Measurements from ENCODE around the gene PRDM16. TPM values are rescaled to one million over a fixed set of nuclear protein-coding genes. Genes with fewer than 3 reads are reported as not detected.

The PRDM16 gene
- total and polyA plus RNA-seq, 2 of the 8 experiments (the other 6 are each of a cell fraction or from before 2014, with no cell fraction given) = 0.39 to 0.43 TPM

DNA sequence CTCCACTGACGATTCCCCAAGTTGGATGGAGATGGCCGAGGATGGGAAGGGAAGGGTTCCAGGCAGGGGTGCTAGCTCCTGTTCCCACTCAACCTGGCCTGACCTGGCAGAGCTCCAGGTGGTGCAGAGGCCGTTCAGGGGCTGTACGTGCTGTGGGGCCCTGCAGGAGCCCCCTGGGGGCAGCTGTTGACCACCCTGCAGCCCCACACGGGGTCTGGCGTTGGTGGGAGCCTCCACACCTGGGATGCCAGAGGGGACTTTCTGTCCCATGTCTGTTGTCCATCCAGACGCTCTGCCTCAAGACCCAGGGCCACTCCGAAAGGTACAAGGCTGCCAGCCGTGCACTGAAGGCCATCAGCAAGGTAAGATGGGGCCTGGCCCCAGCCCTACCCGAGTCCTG, 405.4 kb downstream of the PRDM16 start:
- 69% methylated on average over 4 of the region's 10 CpGs; no CpG with 5 or more reads in 1 of the 2 experiments for WGBS, 2 experiments (ENCODE audit: extremely low coverage in 1 of 2, insufficient coverage in 1 of 2, insufficient read length in 1 of 2, insufficient replicate concordance in 2 of 2, low coverage in 1 of 2, low lambda C conversion rate in 2 of 2, missing lambda C conversion rate in 1 of 2)
- Histone ChIP-seq H2AFZ (ENCODE audit: low read length) (no peak overlapping the region), H3K36me3 (ENCODE audit: control insufficient read depth in 2 of 4, insufficient read depth in 4 of 4, low read length in 3 of 4) (peaks cover 0 to 17% (median 7%) of the 10 kb centered on the region in 4 experiments; a peak in 5 of 8 replicates), H2AK5ac (ENCODE audit: low read depth, low read length) (no peak overlapping the region), H3K4ac (replicated peaks; ENCODE audit: insufficient read length, low read depth, low read length) (no peak overlapping the region), H2BK20ac (ENCODE audit: low read length) (no peak overlapping the region), H3K23ac (ENCODE audit: insufficient read length) (no peak overlapping the region), H4K8ac (ENCODE audit: extremely low read depth, insufficient read depth, low read length) (no peak overlapping the region), H2BK15ac (ENCODE audit: low read length) (no peak overlapping the region), H2BK120ac (replicated peaks; ENCODE audit: low read depth, low read length) (no peak overlapping the region), H4K91ac (replicated peaks; ENCODE audit: insufficient read length, low read length) (no peak overlapping the region), H3K27ac (ENCODE audit: low read depth, low read length) (no peak overlapping the region), H3K79me2 (ENCODE audit: control insufficient read depth in 1 of 2, insufficient read depth in 2 of 2, low read length in 2 of 2) (no peaks in the 10 kb centered on the region), H3K27me3 (replicated peaks in 1 of 4; ENCODE audit: control insufficient read depth in 3 of 4, extremely low read depth in 1 of 4, insufficient read depth in 3 of 4, low read length in 3 of 4) (no peaks in the 10 kb centered on the region), H3K9me3 (ENCODE audit: insufficient read depth in 2 of 2, low read depth in 1 of 2, low read length in 1 of 2) (no peaks in the 10 kb centered on the region), H3K23me2 (ENCODE audit: low read depth, low read length) (peaks cover 5% of the 10 kb centered on the region; the same call in 1 of the 2 replicates), H3K4me1 (replicated peaks in 1 of 4; ENCODE audit: control insufficient read depth in 3 of 4, insufficient read depth in 4 of 4, low read length in 3 of 4) (peaks cover 0 to 22% (median 16%) of the 10 kb centered on the region in 4 experiments; a peak in 6 of 7 replicates), H2BK12ac (ENCODE audit: low read depth, low read length) (no peak overlapping the region), H3K9ac (replicated peaks in 1 of 4; ENCODE audit: extremely low read depth in 1 of 4, low read depth in 3 of 4, low read length in 3 of 4) (no peak overlapping the region), H2BK5ac (ENCODE audit: low read depth, low read length) (no peak overlapping the region), H3K4me2 (ENCODE audit: insufficient read depth in 1 of 2, low read depth in 2 of 2, low read length in 2 of 2) (no peak overlapping the region), H3K56ac (replicated peaks; ENCODE audit: insufficient read length, low read depth, low read length) (no peak overlapping the region), H3K4me3 (ENCODE audit: extremely low read depth in 1 of 4, insufficient read depth in 2 of 4, low read depth in 3 of 4, low read length in 4 of 4) (no peak overlapping the region), H4K20me1 (replicated peaks in 1 of 2; ENCODE audit: control insufficient read depth in 1 of 2, insufficient read depth in 2 of 2, low read length in 2 of 2) (peaks cover 2 to 13% of the 10 kb centered on the region in 2 experiments), H3K79me1 (ENCODE audit: low read depth, low read length) (no peaks in the 10 kb centered on the region; the same call in 1 of the 2 replicates), H3K14ac (ENCODE audit: insufficient read length) (no peak overlapping the region), H3K18ac (ENCODE audit: extremely low read depth, low read length) (no peak overlapping the region), H4K5ac (ENCODE audit: insufficient read length, low read depth, low read length) (no peak overlapping the region)
- CTCF ChIA-PET (ENCODE audit: partially characterized antibody) = interaction anchor here (0.8 to 1.4 kb wide), 3 partner anchors 9 to 1057 kb away, joined by 3 to 5 read pairs (median 3); no protein-coding TSS in a partner anchor
- DNase-seq (ENCODE audit: low read depth in 1 of 2, low spot score in 2 of 2) (no peak), FAIRE-seq (no peak)
- POLR2A ChIA-PET (ENCODE audit: partially characterized antibody) = interaction anchor here (3.7 kb wide), 1 partner anchor 20 kb away, joined by 26 read pairs; the partner anchor contains the start of gene ARHGEF16
- TF ChIP-seq CTBP2 (IDR thresholded peaks at IDR 0.05; ENCODE audit: borderline replicate concordance, insufficient read depth, insufficient read length, low read length) (no peak), TBP (IDR thresholded peaks at IDR 0.05; ENCODE audit: low read depth, low read length) (no peak), SIRT6 (IDR thresholded peaks at IDR 0.05; ENCODE audit: low read length) (no peak), RAD21 (IDR thresholded peaks at IDR 0.05 in 1 of 2, conservative IDR thresholded peaks at IDR 0.05 in 1 of 2; ENCODE audit: low read depth in 2 of 2, low read length in 2 of 2) (no peak), SAP30 (IDR thresholded peaks at IDR 0.05; ENCODE audit: insufficient read depth, insufficient replicate concordance, low read length) (no peak), ASH2L (IDR thresholded peaks at IDR 0.05; ENCODE audit: low read length) (no peak), SP1 (IDR thresholded peaks at IDR 0.05; ENCODE audit: low read depth, low read length) (no peak)
- TF ChIP-seq, protein P1, sequence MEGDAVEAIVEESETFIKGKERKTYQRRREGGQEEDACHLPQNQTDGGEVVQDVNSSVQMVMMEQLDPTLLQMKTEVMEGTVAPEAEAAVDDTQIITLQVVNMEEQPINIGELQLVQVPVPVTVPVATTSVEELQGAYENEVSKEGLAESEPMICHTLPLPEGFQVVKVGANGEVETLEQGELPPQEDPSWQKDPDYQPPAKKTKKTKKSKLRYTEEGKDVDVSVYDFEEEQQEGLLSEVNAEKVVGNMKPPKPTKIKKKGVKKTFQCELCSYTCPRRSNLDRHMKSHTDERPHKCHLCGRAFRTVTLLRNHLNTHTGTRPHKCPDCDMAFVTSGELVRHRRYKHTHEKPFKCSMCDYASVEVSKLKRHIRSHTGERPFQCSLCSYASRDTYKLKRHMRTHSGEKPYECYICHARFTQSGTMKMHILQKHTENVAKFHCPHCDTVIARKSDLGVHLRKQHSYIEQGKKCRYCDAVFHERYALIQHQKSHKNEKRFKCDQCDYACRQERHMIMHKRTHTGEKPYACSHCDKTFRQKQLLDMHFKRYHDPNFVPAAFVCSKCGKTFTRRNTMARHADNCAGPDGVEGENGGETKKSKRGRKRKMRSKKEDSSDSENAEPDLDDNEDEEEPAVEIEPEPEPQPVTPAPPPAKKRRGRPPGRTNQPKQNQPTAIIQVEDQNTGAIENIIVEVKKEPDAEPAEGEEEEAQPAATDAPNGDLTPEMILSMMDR (IDR thresholded peaks at IDR 0.05; ENCODE audit: control extremely low read depth in 1 of 3, insufficient read depth in 1 of 3, low read depth in 1 of 3, low read length in 3 of 3) = no peak
- TF ChIP-seq, protein P2, sequence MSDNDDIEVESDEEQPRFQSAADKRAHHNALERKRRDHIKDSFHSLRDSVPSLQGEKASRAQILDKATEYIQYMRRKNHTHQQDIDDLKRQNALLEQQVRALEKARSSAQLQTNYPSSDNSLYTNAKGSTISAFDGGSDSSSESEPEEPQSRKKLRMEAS (IDR thresholded peaks at IDR 0.05) = no peak
- TF ChIP-seq, protein P3, sequence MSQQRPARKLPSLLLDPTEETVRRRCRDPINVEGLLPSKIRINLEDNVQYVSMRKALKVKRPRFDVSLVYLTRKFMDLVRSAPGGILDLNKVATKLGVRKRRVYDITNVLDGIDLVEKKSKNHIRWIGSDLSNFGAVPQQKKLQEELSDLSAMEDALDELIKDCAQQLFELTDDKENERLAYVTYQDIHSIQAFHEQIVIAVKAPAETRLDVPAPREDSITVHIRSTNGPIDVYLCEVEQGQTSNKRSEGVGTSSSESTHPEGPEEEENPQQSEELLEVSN (IDR thresholded peaks at IDR 0.05) = no peak

Data from H1 (cell line).